GM23338 (cell line): ENCODE results near the gene IGSF8. TPM values are rescaled to one million over a fixed set of nuclear protein-coding genes. Genes with fewer than 3 reads are reported as not detected.

Experiments used
- ATAC-seq: fragments of 200-7000 bp; cut with Tn5 transposase; 3 replicates; pipeline ENCODE4 v1.9.1; 2020
- DNase-seq: peaks from one replicate; pipeline ENCODE4 v3.0.0-alpha.2; 2015; ENCODE audit warnings: low spot score
- H2AFZ ChIP-seq: fragments of 200-600 bp; sonication (generic); 2 replicates; pipeline ENCODE4 v1.8.0; 2016; ENCODE audit warnings: antibody characterized with exemption, mild to moderate bottlenecking, moderate library complexity
- H3F3A ChIP-seq: fragments of 200-600 bp; sonication (generic); replicated peaks from 2 replicates; pipeline ENCODE4 v1.8.0; 2017; ENCODE audit warnings: antibody characterized with exemption, mixed run types, low read depth
- H3K27ac ChIP-seq: fragments of 200-600 bp; sonication (generic); 2 replicates; pipeline ENCODE4 v1.6.1; 2016; ENCODE audit warnings: low read depth
- H3K27me3 ChIP-seq: fragments of 200-600 bp; sonication (generic); 2 replicates; pipeline ENCODE4 v1.8.0; 2016; ENCODE audit warnings: mild to moderate bottlenecking, mixed run types, moderate library complexity; ENCODE audit not compliant: insufficient read depth
- H3K36me3 ChIP-seq: fragments of 200-600 bp; sonication (generic); 2 replicates; pipeline ENCODE4 v1.8.0; 2016; ENCODE audit warnings: mild to moderate bottlenecking; ENCODE audit not compliant: insufficient read depth
- H3K4me1 ChIP-seq: fragments of 200-600 bp; sonication (generic); 2 replicates; pipeline ENCODE4 v1.8.0; 2016; ENCODE audit warnings: mild to moderate bottlenecking, moderate library complexity; ENCODE audit not compliant: insufficient read depth
- H3K4me2 ChIP-seq: fragments of 200-600 bp; sonication (generic); 2 replicates; pipeline ENCODE4 v1.7.1; 2017; ENCODE audit warnings: mixed run types
- H3K4me3 ChIP-seq: fragments of 200-600 bp; sonication (generic); 2 replicates; pipeline ENCODE4 v1.6.1; 2016; ENCODE audit warnings: mixed run types
- H3K79me2 ChIP-seq: fragments of 200-600 bp; sonication (generic); replicated peaks from 2 replicates; pipeline ENCODE4 v1.8.0; 2017; ENCODE audit warnings: mild to moderate bottlenecking; ENCODE audit not compliant: insufficient read depth
- H3K9me2 ChIP-seq: fragments of 200-600 bp; sonication (generic); 2 replicates; pipeline ENCODE4 v1.8.0; 2017; ENCODE audit not compliant: insufficient read depth
- H4K20me1 ChIP-seq: fragments of 200-600 bp; sonication (generic); replicated peaks from 2 replicates; pipeline ENCODE4 v1.8.0; 2017; ENCODE audit warnings: mild to moderate bottlenecking; ENCODE audit not compliant: insufficient read depth
- H3K27ac Mint-ChIP-seq: 2 replicates; pipeline ENCODE4 v1.8.0; 2020; ENCODE audit warnings: inconsistent platforms, mild to moderate bottlenecking, moderate library complexity, mixed read lengths
- H3K27me3 Mint-ChIP-seq: 3 replicates; pipeline ENCODE4 v1.8.0; 2022; ENCODE audit warnings: low read depth, mild to moderate bottlenecking, moderate library complexity, mixed read lengths, inconsistent platforms; ENCODE audit not compliant: insufficient read depth, poor library complexity
- H3K36me3 Mint-ChIP-seq: 3 replicates; pipeline ENCODE4 v1.8.0; 2021; ENCODE audit warnings: low read depth, mild to moderate bottlenecking, inconsistent platforms, moderate library complexity, mixed read lengths
- H3K4me1 Mint-ChIP-seq: 3 replicates; pipeline ENCODE4 v1.8.0; 2020; ENCODE audit warnings: mild to moderate bottlenecking, inconsistent platforms, mixed read lengths
- H3K4me3 Mint-ChIP-seq: 3 replicates; pipeline ENCODE4 v1.8.0; 2021; ENCODE audit warnings: moderate library complexity, mild to moderate bottlenecking, inconsistent platforms, mixed read lengths
- H3K9me3 Mint-ChIP-seq: 3 replicates; pipeline ENCODE4 v1.8.0; 2020; ENCODE audit warnings: moderate library complexity, mild to moderate bottlenecking, inconsistent platforms, mixed read lengths
- CREB1 ChIP-seq: fragments of 250-450 bp; sonication (Bioruptor Pico); IDR thresholded peaks from 2 replicates; pipeline ENCODE4 v1.5.0; 2020; ENCODE audit warnings: low read depth, mild to moderate bottlenecking, moderate library complexity
- EZH2 ChIP-seq: fragments of 200-600 bp; sonication (generic); IDR thresholded peaks from one replicate; pipeline ENCODE4 v1.8.0; 2017; ENCODE audit warnings: antibody characterized with exemption, mild to moderate bottlenecking, low read depth; ENCODE audit not compliant: unreplicated experiment
- EZH2phosphoT487 ChIP-seq: fragments of 200-600 bp; sonication (generic); IDR thresholded peaks from one replicate; pipeline ENCODE4 v1.8.1; 2018; ENCODE audit warnings: antibody characterized with exemption; ENCODE audit not compliant: unreplicated experiment
- JUNB ChIP-seq: IDR thresholded peaks from one replicate; pipeline ENCODE4 v1.6.1; 2016; ENCODE audit warnings: antibody characterized with exemption; ENCODE audit not compliant: unreplicated experiment
- NANOG ChIP-seq: IDR thresholded peaks from 2 replicates; pipeline ENCODE4 v1.6.1; 2016; ENCODE audit warnings: antibody characterized with exemption, borderline replicate concordance
- POLR2AphosphoS5 ChIP-seq: IDR thresholded peaks from 2 replicates; pipeline ENCODE4 v1.6.1; 2016; ENCODE audit warnings: antibody characterized with exemption, low read depth
- STAT1 ChIP-seq: IDR thresholded peaks from one replicate; pipeline ENCODE4 v1.6.1; 2016; ENCODE audit warnings: antibody characterized with exemption; ENCODE audit not compliant: unreplicated experiment
- ZNF114 ChIP-seq: fragments of 250-450 bp; sonication (Bioruptor Pico); IDR thresholded peaks from 2 replicates; pipeline ENCODE4 v1.5.0; 2020; ENCODE audit warnings: mild to moderate bottlenecking, moderate library complexity
- ZNF331 ChIP-seq: fragments of 250-450 bp; sonication (Bioruptor Pico); IDR thresholded peaks from 2 replicates; pipeline ENCODE4 v1.5.0; 2020; ENCODE audit warnings: low read depth, mild to moderate bottlenecking, moderate library complexity
- polyA plus RNA-seq: library from polyadenylated mRNA; unstranded; fragments of >200 nt; fragmentation: Nextera tagmentation; extraction: Ambion mirVana; gene quantifications from 2 replicates; pipeline ENCODE4 v1.2.1, GENCODE V29; 2016
- total RNA-seq: library from RNA; depleted of rRNA; stranded (reverse); fragments of >200 nt; shearing (Covaris generic); gene quantifications from 2 replicates; pipeline ENCODE4 v1.2.3, GENCODE V29; 2014
- TF ChIP-seq, protein P1 (sequence below): IDR thresholded peaks from one replicate; pipeline ENCODE4 v1.6.1; 2018; ENCODE audit warnings: antibody characterized with exemption; ENCODE audit not compliant: unreplicated experiment
- TF ChIP-seq, protein P2 (sequence below): IDR thresholded peaks from 2 replicates; pipeline ENCODE4 v1.6.1; 2016; ENCODE audit warnings: antibody characterized with exemption
- TF ChIP-seq, protein P3 (sequence below), 2 experiments: fragments of 200-600 bp in 1 of 2; sonication (generic) in 1 of 2; conservative IDR thresholded peaks; 2 replicates each; pipeline versions ENCODE4 v1.5.1 to v1.6.1; 2016 to 2017; ENCODE audit warnings: antibody characterized with exemption in 2 of 2, low read depth in 2 of 2, mild to moderate bottlenecking in 2 of 2, moderate library complexity in 1 of 2
- TF ChIP-seq, protein P4 (sequence below): fragments of 250-450 bp; sonication (Bioruptor Pico); IDR thresholded peaks from 2 replicates; pipeline ENCODE4 v1.5.0; 2020; ENCODE audit warnings: mild to moderate bottlenecking, moderate library complexity

IGSF8 gene
- total and polyA plus RNA-seq, 2 experiments from 2014 or later = 38.4 to 120 TPM

DNA sequence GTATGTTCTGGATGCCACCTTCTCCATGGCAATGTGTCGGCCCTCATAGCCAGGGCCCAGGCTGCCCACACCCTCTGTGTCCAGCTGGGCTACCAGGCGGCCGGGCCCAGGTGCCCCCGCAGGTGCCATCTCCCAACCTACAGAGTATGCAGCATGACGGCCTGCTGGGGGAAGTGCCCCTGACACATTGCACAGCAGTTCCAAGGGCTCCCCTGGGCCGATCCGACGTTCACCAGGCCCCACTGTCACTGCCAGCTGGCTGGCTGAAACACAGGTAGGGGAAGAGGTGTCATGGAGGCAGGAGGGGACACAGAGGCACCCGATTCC, 5.4 kb downstream of the IGSF8 start:
- no peaks in the 10 kb centered on the region for H3K9me2 ChIP-seq
- H2AFZ ChIP-seq = no peak overlapping the region
- H4K20me1 ChIP-seq = no peaks in the 10 kb centered on the region; the same call in 1 of the 2 replicates
- Mint-ChIP-seq H3K27me3 (peaks cover 7% of the 10 kb centered on the region), H3K4me1 (peaks cover 39% of the 10 kb centered on the region), H3K36me3 (peaks cover 39% of the 10 kb centered on the region), H3K9me3 (no peaks in the 10 kb centered on the region; the same call in 2 of the 3 replicates), H3K27ac (0 out of 2 replicates have a peak overlapping the region, but pooled peaks have one; percentile 11), H3K4me3 (no peak overlapping the region)
- peaks cover 36% of the 10 kb centered on the region for H3K79me2 ChIP-seq
- no peak overlapping the region for H3K4me2 ChIP-seq
- TF ChIP-seq, protein P1, sequence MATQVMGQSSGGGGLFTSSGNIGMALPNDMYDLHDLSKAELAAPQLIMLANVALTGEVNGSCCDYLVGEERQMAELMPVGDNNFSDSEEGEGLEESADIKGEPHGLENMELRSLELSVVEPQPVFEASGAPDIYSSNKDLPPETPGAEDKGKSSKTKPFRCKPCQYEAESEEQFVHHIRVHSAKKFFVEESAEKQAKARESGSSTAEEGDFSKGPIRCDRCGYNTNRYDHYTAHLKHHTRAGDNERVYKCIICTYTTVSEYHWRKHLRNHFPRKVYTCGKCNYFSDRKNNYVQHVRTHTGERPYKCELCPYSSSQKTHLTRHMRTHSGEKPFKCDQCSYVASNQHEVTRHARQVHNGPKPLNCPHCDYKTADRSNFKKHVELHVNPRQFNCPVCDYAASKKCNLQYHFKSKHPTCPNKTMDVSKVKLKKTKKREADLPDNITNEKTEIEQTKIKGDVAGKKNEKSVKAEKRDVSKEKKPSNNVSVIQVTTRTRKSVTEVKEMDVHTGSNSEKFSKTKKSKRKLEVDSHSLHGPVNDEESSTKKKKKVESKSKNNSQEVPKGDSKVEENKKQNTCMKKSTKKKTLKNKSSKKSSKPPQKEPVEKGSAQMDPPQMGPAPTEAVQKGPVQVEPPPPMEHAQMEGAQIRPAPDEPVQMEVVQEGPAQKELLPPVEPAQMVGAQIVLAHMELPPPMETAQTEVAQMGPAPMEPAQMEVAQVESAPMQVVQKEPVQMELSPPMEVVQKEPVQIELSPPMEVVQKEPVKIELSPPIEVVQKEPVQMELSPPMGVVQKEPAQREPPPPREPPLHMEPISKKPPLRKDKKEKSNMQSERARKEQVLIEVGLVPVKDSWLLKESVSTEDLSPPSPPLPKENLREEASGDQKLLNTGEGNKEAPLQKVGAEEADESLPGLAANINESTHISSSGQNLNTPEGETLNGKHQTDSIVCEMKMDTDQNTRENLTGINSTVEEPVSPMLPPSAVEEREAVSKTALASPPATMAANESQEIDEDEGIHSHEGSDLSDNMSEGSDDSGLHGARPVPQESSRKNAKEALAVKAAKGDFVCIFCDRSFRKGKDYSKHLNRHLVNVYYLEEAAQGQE = no peak
- no peak for TF ChIP-seq STAT1
- TF ChIP-seq CREB1 (CRISPR knock-in tag) = no peak
- TF ChIP-seq EZH2phosphoT487 = no peak
- TF ChIP-seq, protein P2, sequence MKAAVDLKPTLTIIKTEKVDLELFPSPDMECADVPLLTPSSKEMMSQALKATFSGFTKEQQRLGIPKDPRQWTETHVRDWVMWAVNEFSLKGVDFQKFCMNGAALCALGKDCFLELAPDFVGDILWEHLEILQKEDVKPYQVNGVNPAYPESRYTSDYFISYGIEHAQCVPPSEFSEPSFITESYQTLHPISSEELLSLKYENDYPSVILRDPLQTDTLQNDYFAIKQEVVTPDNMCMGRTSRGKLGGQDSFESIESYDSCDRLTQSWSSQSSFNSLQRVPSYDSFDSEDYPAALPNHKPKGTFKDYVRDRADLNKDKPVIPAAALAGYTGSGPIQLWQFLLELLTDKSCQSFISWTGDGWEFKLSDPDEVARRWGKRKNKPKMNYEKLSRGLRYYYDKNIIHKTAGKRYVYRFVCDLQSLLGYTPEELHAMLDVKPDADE = no peak
- TF ChIP-seq NANOG = no peak
- TF ChIP-seq ZNF331 = no peak
- TF ChIP-seq ZNF114 (CRISPR knock-in tag) = no peak
- TF ChIP-seq, protein P3, sequence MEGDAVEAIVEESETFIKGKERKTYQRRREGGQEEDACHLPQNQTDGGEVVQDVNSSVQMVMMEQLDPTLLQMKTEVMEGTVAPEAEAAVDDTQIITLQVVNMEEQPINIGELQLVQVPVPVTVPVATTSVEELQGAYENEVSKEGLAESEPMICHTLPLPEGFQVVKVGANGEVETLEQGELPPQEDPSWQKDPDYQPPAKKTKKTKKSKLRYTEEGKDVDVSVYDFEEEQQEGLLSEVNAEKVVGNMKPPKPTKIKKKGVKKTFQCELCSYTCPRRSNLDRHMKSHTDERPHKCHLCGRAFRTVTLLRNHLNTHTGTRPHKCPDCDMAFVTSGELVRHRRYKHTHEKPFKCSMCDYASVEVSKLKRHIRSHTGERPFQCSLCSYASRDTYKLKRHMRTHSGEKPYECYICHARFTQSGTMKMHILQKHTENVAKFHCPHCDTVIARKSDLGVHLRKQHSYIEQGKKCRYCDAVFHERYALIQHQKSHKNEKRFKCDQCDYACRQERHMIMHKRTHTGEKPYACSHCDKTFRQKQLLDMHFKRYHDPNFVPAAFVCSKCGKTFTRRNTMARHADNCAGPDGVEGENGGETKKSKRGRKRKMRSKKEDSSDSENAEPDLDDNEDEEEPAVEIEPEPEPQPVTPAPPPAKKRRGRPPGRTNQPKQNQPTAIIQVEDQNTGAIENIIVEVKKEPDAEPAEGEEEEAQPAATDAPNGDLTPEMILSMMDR (conservative IDR thresholded peaks at IDR 0.05; ENCODE audit: low read depth in 2 of 2) = no peak
- no peak for TF ChIP-seq JUNB
- no peak for TF ChIP-seq POLR2AphosphoS5
- TF ChIP-seq EZH2 = no peak
- TF ChIP-seq, protein P4, sequence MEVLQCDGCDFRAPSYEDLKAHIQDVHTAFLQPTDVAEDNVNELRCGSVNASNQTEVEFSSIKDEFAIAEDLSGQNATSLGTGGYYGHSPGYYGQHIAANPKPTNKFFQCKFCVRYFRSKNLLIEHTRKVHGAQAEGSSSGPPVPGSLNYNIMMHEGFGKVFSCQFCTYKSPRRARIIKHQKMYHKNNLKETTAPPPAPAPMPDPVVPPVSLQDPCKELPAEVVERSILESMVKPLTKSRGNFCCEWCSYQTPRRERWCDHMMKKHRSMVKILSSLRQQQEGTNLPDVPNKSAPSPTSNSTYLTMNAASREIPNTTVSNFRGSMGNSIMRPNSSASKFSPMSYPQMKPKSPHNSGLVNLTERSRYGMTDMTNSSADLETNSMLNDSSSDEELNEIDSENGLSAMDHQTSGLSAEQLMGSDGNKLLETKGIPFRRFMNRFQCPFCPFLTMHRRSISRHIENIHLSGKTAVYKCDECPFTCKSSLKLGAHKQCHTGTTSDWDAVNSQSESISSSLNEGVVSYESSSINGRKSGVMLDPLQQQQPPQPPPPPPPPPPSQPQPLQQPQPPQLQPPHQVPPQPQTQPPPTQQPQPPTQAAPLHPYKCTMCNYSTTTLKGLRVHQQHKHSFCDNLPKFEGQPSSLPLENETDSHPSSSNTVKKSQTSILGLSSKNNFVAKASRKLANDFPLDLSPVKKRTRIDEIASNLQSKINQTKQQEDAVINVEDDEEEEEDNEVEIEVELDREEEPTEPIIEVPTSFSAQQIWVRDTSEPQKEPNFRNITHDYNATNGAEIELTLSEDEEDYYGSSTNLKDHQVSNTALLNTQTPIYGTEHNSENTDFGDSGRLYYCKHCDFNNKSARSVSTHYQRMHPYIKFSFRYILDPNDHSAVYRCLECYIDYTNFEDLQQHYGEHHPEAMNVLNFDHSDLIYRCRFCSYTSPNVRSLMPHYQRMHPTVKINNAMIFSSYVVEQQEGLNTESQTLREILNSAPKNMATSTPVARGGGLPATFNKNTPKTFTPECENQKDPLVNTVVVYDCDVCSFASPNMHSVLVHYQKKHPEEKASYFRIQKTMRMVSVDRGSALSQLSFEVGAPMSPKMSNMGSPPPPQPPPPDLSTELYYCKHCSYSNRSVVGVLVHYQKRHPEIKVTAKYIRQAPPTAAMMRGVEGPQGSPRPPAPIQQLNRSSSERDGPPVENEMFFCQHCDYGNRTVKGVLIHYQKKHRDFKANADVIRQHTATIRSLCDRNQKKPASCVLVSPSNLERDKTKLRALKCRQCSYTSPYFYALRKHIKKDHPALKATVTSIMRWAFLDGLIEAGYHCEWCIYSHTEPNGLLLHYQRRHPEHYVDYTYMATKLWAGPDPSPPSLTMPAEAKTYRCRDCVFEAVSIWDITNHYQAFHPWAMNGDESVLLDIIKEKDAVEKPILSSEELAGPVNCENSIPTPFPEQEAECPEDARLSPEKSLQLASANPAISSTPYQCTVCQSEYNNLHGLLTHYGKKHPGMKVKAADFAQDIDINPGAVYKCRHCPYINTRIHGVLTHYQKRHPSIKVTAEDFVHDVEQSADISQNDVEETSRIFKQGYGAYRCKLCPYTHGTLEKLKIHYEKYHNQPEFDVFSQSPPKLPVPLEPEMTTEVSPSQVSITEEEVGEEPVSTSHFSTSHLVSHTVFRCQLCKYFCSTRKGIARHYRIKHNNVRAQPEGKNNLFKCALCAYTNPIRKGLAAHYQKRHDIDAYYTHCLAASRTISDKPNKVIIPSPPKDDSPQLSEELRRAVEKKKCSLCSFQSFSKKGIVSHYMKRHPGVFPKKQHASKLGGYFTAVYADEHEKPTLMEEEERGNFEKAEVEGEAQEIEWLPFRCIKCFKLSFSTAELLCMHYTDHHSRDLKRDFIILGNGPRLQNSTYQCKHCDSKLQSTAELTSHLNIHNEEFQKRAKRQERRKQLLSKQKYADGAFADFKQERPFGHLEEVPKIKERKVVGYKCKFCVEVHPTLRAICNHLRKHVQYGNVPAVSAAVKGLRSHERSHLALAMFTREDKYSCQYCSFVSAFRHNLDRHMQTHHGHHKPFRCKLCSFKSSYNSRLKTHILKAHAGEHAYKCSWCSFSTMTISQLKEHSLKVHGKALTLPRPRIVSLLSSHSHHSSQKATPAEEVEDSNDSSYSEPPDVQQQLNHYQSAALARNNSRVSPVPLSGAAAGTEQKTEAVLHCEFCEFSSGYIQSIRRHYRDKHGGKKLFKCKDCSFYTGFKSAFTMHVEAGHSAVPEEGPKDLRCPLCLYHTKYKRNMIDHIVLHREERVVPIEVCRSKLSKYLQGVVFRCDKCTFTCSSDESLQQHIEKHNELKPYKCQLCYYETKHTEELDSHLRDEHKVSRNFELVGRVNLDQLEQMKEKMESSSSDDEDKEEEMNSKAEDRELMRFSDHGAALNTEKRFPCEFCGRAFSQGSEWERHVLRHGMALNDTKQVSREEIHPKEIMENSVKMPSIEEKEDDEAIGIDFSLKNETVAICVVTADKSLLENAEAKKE (CRISPR knock-in tag) = no peak
- no peaks in the 10 kb centered on the region; the same call in 1 of the 2 replicates for H3F3A ChIP-seq
- H3K4me1 ChIP-seq = peaks cover 31% of the 10 kb centered on the region
- no peak overlapping the region for H3K27ac ChIP-seq
- DNase-seq (no peak), ATAC-seq (no peak)
- no peak overlapping the region for H3K4me3 ChIP-seq
- peaks cover 7% of the 10 kb centered on the region for H3K36me3 ChIP-seq
- H3K27me3 ChIP-seq = no peaks in the 10 kb centered on the region
